ENCODE results near the gene ELOVL2.

Gene ELOVL2

GRCh38 chr6:11055127-11055627, 11.1 kb upstream of the ELOVL2 start:
- DNase-seq, result no peak

GRCh38 chr6:11054722-11055121, 10.6 kb upstream of the ELOVL2 start:
- no peak for DNase-seq

GRCh38 chr6:11053307-11053706, 9.2 kb upstream of the ELOVL2 start:
- DNase-seq, result no peak

GRCh38 chr6:11050731-11051130, 6.6 kb upstream of the ELOVL2 start:
- peak; percentile 49 to 67 (median 59) for DNase-seq

GRCh38 chr6:11044712-11045167, 635 bp upstream of the ELOVL2 start:
- no peak for DNase-seq

- peak in 2 of 3 donors; percentile 14 to 24 for DNase-seq
Observed at GRCh38 chr6:11043378-11043960, 636 bp downstream of the ELOVL2 start.

GRCh38 chr6:11042750-11043377, 1.2 kb downstream of the ELOVL2 start:
- DNase-seq, result no peak

- no peak for DNase-seq
Observed at GRCh38 chr6:11042025-11042749, 1.9 kb downstream of the ELOVL2 start.

GRCh38 chr6:11040134-11040533, 4.0 kb downstream of the ELOVL2 start:
- no peak for DNase-seq

- DNase-seq, result no peak
Observed at GRCh38 chr6:11039040-11039439, 5.1 kb downstream of the ELOVL2 start.

GRCh38 chr6:11036977-11037430, 7.1 kb downstream of the ELOVL2 start:
- no peak for DNase-seq

- no peak for DNase-seq
Observed at GRCh38 chr6:11036351-11036740, 7.8 kb downstream of the ELOVL2 start.

GRCh38 chr6:11035616-11036350, 8.3 kb downstream of the ELOVL2 start:
- no peak for DNase-seq

GRCh38 chr6:11033825-11034224, 10.3 kb downstream of the ELOVL2 start:
- DNase-seq, result no peak

GRCh38 chr6:11030904-11031303, 13.2 kb downstream of the ELOVL2 start:
- no peak for DNase-seq

GRCh38 chr6:11028959-11029358, 15.1 kb downstream of the ELOVL2 start:
- DNase-seq, result no peak

GRCh38 chr6:11027565-11028110, 16.5 kb downstream of the ELOVL2 start:
- no peak for DNase-seq

GRCh38 chr6:11025921-11026635, 18.0 kb downstream of the ELOVL2 start:
- DNase-seq, result peak in 2 of 3 donors; percentile 10 to 16

GRCh38 chr6:11025130-11025529, 19.0 kb downstream of the ELOVL2 start:
- no peak for DNase-seq

- DNase-seq, result no peak
Observed at GRCh38 chr6:11023032-11023431, 21.1 kb downstream of the ELOVL2 start.

- no peak for DNase-seq
Observed at GRCh38 chr6:11021714-11022113, 22.4 kb downstream of the ELOVL2 start.

GRCh38 chr6:11021003-11021402, 23.1 kb downstream of the ELOVL2 start:
- DNase-seq, result no peak
